ENCODE results near the gene SHOC1.

- TF ChIP-seq CTCF (IDR thresholded peaks at IDR 0.05; ENCODE audit: extremely low read depth in 1 of 2, insufficient read depth in 1 of 2, low read depth in 1 of 2, low read length in 2 of 2): no peak
- TF ChIP-seq EZH2 (IDR thresholded peaks at IDR 0.05; ENCODE audit: borderline replicate concordance, low read depth, low read length, severe bottlenecking): no peak
- no peak for TF ChIP-seq POLR2AphosphoS5 (IDR thresholded peaks at IDR 0.05; ENCODE audit: insufficient read depth, low read depth, low read length)
- no peak for TF ChIP-seq POLR2A (IDR thresholded peaks at IDR 0.05; ENCODE audit: low read depth, low read length)
- TF ChIP-seq MAX (IDR thresholded peaks at IDR 0.05; ENCODE audit: insufficient read depth, insufficient read length): no peak
- no peak for TF ChIP-seq MYC (IDR thresholded peaks at IDR 0.05; ENCODE audit: low read depth, low read length)
- TF ChIP-seq JUN (IDR thresholded peaks at IDR 0.05; ENCODE audit: borderline replicate concordance, insufficient read depth, insufficient read length, low read depth): no peak
- TF ChIP-seq GATA2 (IDR thresholded peaks at IDR 0.05; ENCODE audit: insufficient read depth, insufficient read length, low read depth, low read length): no peak
These were observed 32.2 kb downstream of the SHOC1 start for GRCh38 chr9:111762556-111762955.
